GM23248 (cell line): ENCODE measurements around the gene STARD4. TPM values are rescaled to one million over a fixed set of nuclear protein-coding genes. Genes with fewer than 3 reads are reported as not detected.

Experiments
- DNase-seq: peaks from one replicate; pipeline ENCODE4 v3.0.0-alpha.2; 2015
- H2AFZ ChIP-seq: fragments of 200-600 bp; sonication (generic); 2 replicates; pipeline ENCODE4 v1.6.1; 2016; ENCODE audit warnings: antibody characterized with exemption
- H3F3A ChIP-seq: fragments of 200-600 bp; sonication (generic); 2 replicates; pipeline ENCODE4 v1.6.1; 2016; ENCODE audit warnings: mild to moderate bottlenecking, antibody characterized with exemption, mixed run types; ENCODE audit not compliant: insufficient read depth
- H3K27ac ChIP-seq: fragments of 200-600 bp; sonication (generic); 2 replicates; pipeline ENCODE4 v1.5.1; 2016; ENCODE audit warnings: mild to moderate bottlenecking
- H3K27me3 ChIP-seq: fragments of 200-600 bp; sonication (generic); replicated peaks from 2 replicates; pipeline ENCODE4 v1.6.1; 2016; ENCODE audit warnings: mild to moderate bottlenecking; ENCODE audit not compliant: insufficient read depth
- H3K36me3 ChIP-seq: fragments of 200-600 bp; sonication (generic); 2 replicates; pipeline ENCODE4 v1.6.1; 2016; ENCODE audit warnings: low read depth, mild to moderate bottlenecking
- H3K4me1 ChIP-seq: fragments of 200-600 bp; sonication (generic); 2 replicates; pipeline ENCODE4 v1.6.1; 2016; ENCODE audit warnings: mild to moderate bottlenecking; ENCODE audit not compliant: insufficient read depth
- H3K4me2 ChIP-seq: fragments of 200-600 bp; sonication (generic); one replicate; pipeline ENCODE4 v1.6.1; 2016; ENCODE audit warnings: mild to moderate bottlenecking; ENCODE audit not compliant: unreplicated experiment
- H3K4me3 ChIP-seq: fragments of 200-600 bp; sonication (generic); 2 replicates; pipeline ENCODE4 v1.5.1; 2016; ENCODE audit warnings: mild to moderate bottlenecking
- H3K79me2 ChIP-seq: fragments of 200-600 bp; sonication (generic); 2 replicates; pipeline ENCODE4 v1.6.1; 2016; ENCODE audit warnings: mild to moderate bottlenecking; ENCODE audit not compliant: insufficient read depth
- H3K9ac ChIP-seq: fragments of 200-600 bp; sonication (generic); 2 replicates; pipeline ENCODE4 v1.6.1; 2016; ENCODE audit warnings: mild to moderate bottlenecking
- H3K9me2 ChIP-seq: fragments of 200-600 bp; sonication (generic); 2 replicates; pipeline ENCODE4 v1.6.1; 2016; ENCODE audit warnings: mixed run types, mild to moderate bottlenecking, moderate library complexity; ENCODE audit not compliant: insufficient read depth
- H3K9me3 ChIP-seq: fragments of 200-600 bp; sonication (generic); one replicate; pipeline ENCODE4 v1.6.1; 2017; ENCODE audit warnings: low read depth
- H4K20me1 ChIP-seq: fragments of 200-600 bp; sonication (generic); 2 replicates; pipeline ENCODE4 v1.6.0; 2016; ENCODE audit not compliant: insufficient read depth
- EZH2 ChIP-seq: fragments of 200-600 bp; sonication (generic); IDR thresholded peaks from 2 replicates; pipeline ENCODE4 v1.6.1; 2018; ENCODE audit warnings: antibody characterized with exemption, mild to moderate bottlenecking; ENCODE audit not compliant: insufficient read depth, poor library complexity, severe bottlenecking
- EZH2phosphoT487 ChIP-seq: fragments of 200-600 bp; sonication (generic); IDR thresholded peaks from 2 replicates; pipeline ENCODE4 v1.6.1; 2018; ENCODE audit warnings: antibody characterized with exemption, moderate library complexity, mild to moderate bottlenecking, low read depth; ENCODE audit not compliant: insufficient read depth
- WGBS, 2 experiments: methylation state at CpG; one replicate each; pipeline ENCODE4 v1.1.6; 2015 to 2017; ENCODE audit warnings: low lambda C conversion rate in 2 of 2, low coverage in 1 of 2; ENCODE audit errors: missing lambda C conversion rate in 2 of 2; 5-methylcytosine and 5-hydroxymethylcytosine counted together
- in situ Hi-C: fragments of 300-500 bp; cut with MboI; formaldehyde crosslinking; loops from 2 replicates; pipeline ENCODE4 v1.15.0; 2020
- polyA plus RNA-seq: library from polyadenylated mRNA; unstranded; fragments of >200 nt; fragmentation: Nextera tagmentation; extraction: Ambion mirVana; gene quantifications from 2 replicates; pipeline ENCODE4 v1.2.1, GENCODE V29; 2016
- total RNA-seq: library from RNA; depleted of rRNA; stranded (reverse); fragments of >200 nt; shearing (Covaris generic); gene quantifications from 2 replicates; pipeline ENCODE4 v1.2.3, GENCODE V29; 2014

The STARD4 gene
- total and polyA plus RNA-seq, 2 experiments from 2014 or later, result 21.1 to 45.3 TPM

DNA sequence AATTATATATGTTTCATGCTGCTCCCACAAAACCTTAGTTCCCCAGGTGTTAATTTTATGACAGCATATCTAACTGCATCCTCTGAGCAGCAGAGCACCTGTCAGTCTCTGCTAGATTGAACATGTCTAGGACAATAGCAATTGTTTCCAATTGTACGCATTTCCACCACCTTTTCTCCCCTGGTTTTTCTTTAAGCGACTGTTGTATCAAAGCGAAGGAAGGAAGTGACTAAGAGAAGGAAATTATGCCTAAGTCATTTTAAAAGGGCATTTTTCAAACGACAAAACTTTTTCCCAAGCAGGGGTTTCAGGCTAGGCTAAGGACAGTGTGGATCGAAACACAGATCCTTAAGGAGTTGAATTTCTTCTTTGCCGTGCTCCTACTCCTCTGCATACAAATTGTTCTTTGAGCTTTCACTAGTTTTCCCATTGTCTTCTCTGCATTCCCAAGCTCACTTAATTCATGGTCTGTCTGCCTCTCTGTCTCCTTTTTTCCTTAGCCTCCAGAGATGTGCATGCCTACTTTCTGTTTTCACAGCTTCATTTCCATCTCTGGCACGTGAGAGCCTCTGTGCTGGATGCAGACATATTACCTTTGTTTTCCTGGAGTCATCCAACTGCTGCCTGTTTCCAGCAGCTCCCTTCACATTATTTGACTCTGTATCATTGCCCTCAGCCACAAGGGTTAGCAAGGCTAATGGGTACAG, 39.4 kb upstream of the STARD4 start:
- no peak for DNase-seq
- H3K4me3 ChIP-seq, result no peak overlapping the region
- in situ Hi-C loops, result no loop called here
- H3K9ac ChIP-seq, result no peak overlapping the region
- H3K4me2 ChIP-seq, result peak overlapping the region; percentile 65
- no peaks in the 10 kb centered on the region for H3K36me3 ChIP-seq
- H4K20me1 ChIP-seq, result no peaks in the 10 kb centered on the region
- peaks cover 30% of the 10 kb centered on the region for H3K4me1 ChIP-seq
- TF ChIP-seq EZH2, result no peak
- no peak for TF ChIP-seq EZH2phosphoT487
- H3K9me2 ChIP-seq, result no peaks in the 10 kb centered on the region
- no peaks in the 10 kb centered on the region for H3K27me3 ChIP-seq
- H3K27ac ChIP-seq, result peak overlapping the region; percentile 64; the same call in 1 of the 2 replicates
- WGBS, 2 experiments, result 83 to 88% methylated on average over 7 of the region's 7 CpGs
- H3K9me3 ChIP-seq, result no peaks in the 10 kb centered on the region
- H3F3A ChIP-seq, result peaks cover 23% of the 10 kb centered on the region
- no peak overlapping the region for H2AFZ ChIP-seq
- H3K79me2 ChIP-seq, result no peaks in the 10 kb centered on the region

DNA sequence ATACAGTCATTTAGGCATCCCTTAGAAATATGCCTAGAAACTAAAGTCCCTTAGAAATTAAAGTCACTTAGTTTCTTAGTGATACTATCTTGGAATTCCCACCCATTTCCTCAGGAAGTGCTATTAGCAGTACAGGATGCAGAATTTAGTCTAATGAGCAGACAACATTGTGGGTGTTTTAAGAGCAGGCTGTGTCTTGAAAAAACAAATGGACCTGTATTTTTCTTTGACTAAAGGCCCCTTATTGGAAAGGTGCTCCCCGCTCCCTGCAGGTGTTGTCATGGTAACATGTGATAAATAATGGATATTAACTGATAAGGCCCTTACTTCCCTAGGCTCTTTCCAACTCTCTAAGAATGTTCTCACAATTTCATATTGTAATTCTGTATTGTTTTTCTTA, 38.8 kb upstream of the STARD4 start:
- Histone ChIP-seq H3K9me2 (no peaks in the 10 kb centered on the region), H2AFZ (no peak overlapping the region), H3K9me3 (no peaks in the 10 kb centered on the region), H4K20me1 (no peaks in the 10 kb centered on the region), H3K36me3 (no peaks in the 10 kb centered on the region), H3K4me2 (peak overlapping the region; percentile 65), H3F3A (peaks cover 23% of the 10 kb centered on the region), H3K27ac (peak overlapping the region; percentile 64), H3K4me3 (0 out of 2 replicates have a peak overlapping the region, but pooled peaks have one; percentile 13), H3K4me1 (peaks cover 30% of the 10 kb centered on the region), H3K27me3 (no peaks in the 10 kb centered on the region), H3K9ac (peak overlapping the region; percentile 45), H3K79me2 (no peaks in the 10 kb centered on the region)
- DNase-seq, result no peak
- in situ Hi-C loops, result no loop called here
- TF ChIP-seq EZH2phosphoT487, result no peak
- no peak for TF ChIP-seq EZH2
- WGBS, 2 experiments, result 93 to 100% methylated on average over 1 of the region's 1 CpG

DNA sequence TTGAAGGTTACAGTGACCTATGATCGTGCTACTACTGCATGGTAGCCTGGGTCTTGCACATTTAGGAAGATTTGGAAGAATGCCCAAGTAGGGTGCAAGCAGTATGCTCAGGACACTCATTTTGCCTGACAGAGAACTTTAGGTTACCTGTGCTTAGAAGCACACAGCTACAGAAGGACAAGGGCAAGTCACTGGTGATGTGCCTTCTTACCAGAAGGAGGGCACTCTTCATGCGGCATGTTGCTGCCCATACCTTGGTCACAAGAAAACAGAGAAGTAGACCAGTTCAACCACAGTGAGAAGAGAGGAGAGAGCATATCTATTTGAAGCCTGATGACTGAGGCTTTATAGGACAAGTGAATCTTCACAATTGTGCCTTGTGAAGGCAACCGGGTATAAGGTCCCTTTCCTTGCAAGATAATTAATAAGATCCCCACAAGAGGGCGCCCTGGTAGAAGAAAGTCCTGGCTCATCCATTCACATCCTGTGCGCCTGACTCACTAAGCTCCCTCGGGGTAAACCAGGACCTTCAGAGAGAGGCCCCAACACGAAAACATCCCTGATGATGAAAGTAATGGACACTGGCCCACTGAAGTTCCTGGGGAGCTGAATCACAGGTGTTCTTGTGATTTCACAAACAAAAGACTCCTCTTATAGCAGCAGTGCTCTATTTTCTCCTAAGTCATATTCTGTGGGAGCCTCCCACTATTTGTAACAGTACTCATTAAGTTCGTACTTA, 38.1 kb upstream of the STARD4 start:
- Histone ChIP-seq H3K27me3 (no peaks in the 10 kb centered on the region), H3K9me2 (no peaks in the 10 kb centered on the region), H3K4me3 (0 out of 2 replicates have a peak overlapping the region, but pooled peaks have one; percentile 13), H3K9ac (peak overlapping the region; percentile 45), H3K4me1 (peaks cover 30% of the 10 kb centered on the region), H3F3A (peaks cover 23% of the 10 kb centered on the region), H3K9me3 (no peaks in the 10 kb centered on the region), H3K4me2 (peak overlapping the region; percentile 65), H3K27ac (peak overlapping the region; percentile 64), H3K36me3 (no peaks in the 10 kb centered on the region), H4K20me1 (no peaks in the 10 kb centered on the region), H2AFZ (peak overlapping the region; percentile 37; the same call in 1 of the 2 replicates), H3K79me2 (no peaks in the 10 kb centered on the region)
- no peak for TF ChIP-seq EZH2
- 23 to 25% methylated on average over 8 of the region's 8 CpGs for WGBS, 2 experiments
- in situ Hi-C loops, result no loop called here
- DNase-seq, result peak; percentile 99

DNA sequence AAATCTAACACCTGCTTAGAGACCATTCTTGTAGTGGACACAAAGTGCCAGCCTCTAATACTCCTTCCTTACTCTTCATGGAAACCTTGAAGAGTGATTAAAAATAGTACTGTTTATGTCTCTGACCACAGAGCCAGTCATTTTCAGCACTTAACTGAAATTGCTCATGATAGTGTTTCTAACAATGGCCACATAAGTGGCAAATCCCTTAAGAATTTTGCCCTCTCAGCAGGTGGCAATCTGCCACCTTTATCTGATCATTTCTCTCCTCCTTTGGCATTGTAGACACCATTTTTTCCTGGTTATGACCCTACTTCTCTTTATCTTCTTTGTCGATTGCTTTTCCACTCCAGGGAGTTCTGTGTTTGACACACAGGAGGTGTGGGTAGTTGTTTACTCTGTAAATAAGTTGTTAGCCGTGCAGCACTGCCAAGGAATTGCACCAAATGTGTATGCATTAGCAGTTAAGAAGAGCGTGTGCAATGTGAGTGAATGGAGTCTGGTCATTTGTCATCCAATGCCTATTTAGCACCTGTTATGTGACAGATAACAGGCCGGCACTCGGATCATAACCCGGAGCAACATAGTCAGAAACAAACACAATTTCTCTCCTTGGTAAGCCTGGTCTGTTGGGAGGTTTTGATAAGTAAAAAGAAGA, 36.8 kb upstream of the STARD4 start:
- Histone ChIP-seq H3K27me3 (no peaks in the 10 kb centered on the region), H3K4me2 (peak overlapping the region; percentile 2), H3K27ac (no peak overlapping the region), H3F3A (peaks cover 23% of the 10 kb centered on the region), H3K4me3 (no peak overlapping the region), H3K9ac (no peak overlapping the region), H4K20me1 (no peaks in the 10 kb centered on the region), H3K79me2 (no peaks in the 10 kb centered on the region), H3K36me3 (no peaks in the 10 kb centered on the region), H2AFZ (no peak overlapping the region), H3K9me2 (no peaks in the 10 kb centered on the region), H3K4me1 (peaks cover 30% of the 10 kb centered on the region), H3K9me3 (no peaks in the 10 kb centered on the region)
- TF ChIP-seq EZH2phosphoT487 (no peak), EZH2 (no peak)
- 89 to 91% methylated on average over 6 of the region's 6 CpGs for whole genome bisulfite sequencing, 2 experiments
- DNase-seq, result peak; percentile 60
- in situ Hi-C loops, result loop anchor here (5.0 kb wide), 1 partner anchor 593 kb away; no protein-coding TSS in a partner anchor
